Measurements from ENCODE around the gene TPBGL. TPM values are rescaled to one million over a fixed set of nuclear protein-coding genes. Genes with fewer than 3 reads are reported as not detected.

TPBGL gene
- total and polyA plus RNA-seq, 2 donors: 0.05 to 0.23 TPM

- no peak overlapping the region for H3K4me3 ChIP-seq (ENCODE audit: low read length in 2 of 2)
- H3K36me3 ChIP-seq (ENCODE audit: control insufficient read depth in 2 of 2, insufficient read depth in 2 of 2, low read length in 1 of 2): no peaks in the 10 kb centered on the region
- no peaks in the 10 kb centered on the region for H3K4me1 ChIP-seq (ENCODE audit: control insufficient read depth in 2 of 2, insufficient read depth in 2 of 2, low read length in 2 of 2)
- H3K27me3 ChIP-seq (ENCODE audit: control insufficient read depth in 2 of 2, insufficient read depth in 1 of 2, low read length in 1 of 2): peaks cover 2% of the 10 kb centered on the region in 2 donors
- no peak for DNase-seq (ENCODE audit: low read depth in 6 of 9, low spot score in 9 of 9)
- no peak overlapping the region for H3K27ac ChIP-seq (ENCODE audit: low read depth in 1 of 2, low read length in 1 of 2)
- peaks cover 0 to 4% of the 10 kb centered on the region in 2 donors for H3K9me3 ChIP-seq (ENCODE audit: control insufficient read depth in 2 of 2, insufficient read depth in 1 of 2, low read length in 1 of 2)
Measured at GRCh38 chr11:75254326-75254725, 13.8 kb downstream of the TPBGL start.

GRCh38 chr11:75260396-75261170 lies 20.0 kb downstream of the TPBGL start:
- Histone ChIP-seq H3K4me3 (ENCODE audit: low read length in 2 of 2) (no peak overlapping the region), H3K27me3 (ENCODE audit: control insufficient read depth in 2 of 2, insufficient read depth in 1 of 2, low read length in 1 of 2) (peaks cover 2 to 3% of the 10 kb centered on the region in 2 donors), H3K4me1 (ENCODE audit: control insufficient read depth in 2 of 2, insufficient read depth in 2 of 2, low read length in 2 of 2) (peaks cover 0 to 10% of the 10 kb centered on the region in 2 donors), H3K36me3 (ENCODE audit: control insufficient read depth in 2 of 2, insufficient read depth in 2 of 2, low read length in 1 of 2) (no peaks in the 10 kb centered on the region), H3K9me3 (ENCODE audit: control insufficient read depth in 2 of 2, insufficient read depth in 1 of 2, low read length in 1 of 2) (no peaks in the 10 kb centered on the region), H3K27ac (ENCODE audit: low read depth in 1 of 2, low read length in 1 of 2) (peak overlapping the region in 1 of 2 donors; percentile 56)
- 77% methylated on average over 10 of the region's 10 CpGs for WGBS
- no peak for DNase-seq (ENCODE audit: low read depth in 6 of 9, low spot score in 9 of 9)

GRCh38 chr11:75261902-75262361 lies 21.4 kb downstream of the TPBGL start:
- H3K9me3 ChIP-seq (ENCODE audit: control insufficient read depth in 2 of 2, insufficient read depth in 1 of 2, low read length in 1 of 2): no peaks in the 10 kb centered on the region
- no peak overlapping the region for H3K27ac ChIP-seq (ENCODE audit: low read depth in 1 of 2, low read length in 1 of 2)
- no peak overlapping the region for H3K4me3 ChIP-seq (ENCODE audit: low read length in 2 of 2)
- peaks cover 0 to 10% of the 10 kb centered on the region in 2 donors for H3K4me1 ChIP-seq (ENCODE audit: control insufficient read depth in 2 of 2, insufficient read depth in 2 of 2, low read length in 2 of 2)
- DNase-seq (ENCODE audit: low read depth in 6 of 9, low spot score in 9 of 9): no peak
- H3K27me3 ChIP-seq (ENCODE audit: control insufficient read depth in 2 of 2, insufficient read depth in 1 of 2, low read length in 1 of 2): peaks cover 2 to 3% of the 10 kb centered on the region in 2 donors
- H3K36me3 ChIP-seq (ENCODE audit: control insufficient read depth in 2 of 2, insufficient read depth in 2 of 2, low read length in 1 of 2): no peaks in the 10 kb centered on the region
- WGBS: over 99% methylated on average over 6 of the region's 6 CpGs

- H3K36me3 ChIP-seq (ENCODE audit: control insufficient read depth in 2 of 2, insufficient read depth in 2 of 2, low read length in 1 of 2): no peaks in the 10 kb centered on the region
- H3K27ac ChIP-seq (ENCODE audit: low read depth in 1 of 2, low read length in 1 of 2): no peak overlapping the region
- H3K4me1 ChIP-seq (ENCODE audit: control insufficient read depth in 2 of 2, insufficient read depth in 2 of 2, low read length in 2 of 2): peaks cover 0 to 10% of the 10 kb centered on the region in 2 donors
- no peaks in the 10 kb centered on the region for H3K9me3 ChIP-seq (ENCODE audit: control insufficient read depth in 2 of 2, insufficient read depth in 1 of 2, low read length in 1 of 2)
- H3K4me3 ChIP-seq (ENCODE audit: low read length in 2 of 2): no peak overlapping the region
- H3K27me3 ChIP-seq (ENCODE audit: control insufficient read depth in 2 of 2, insufficient read depth in 1 of 2, low read length in 1 of 2): peaks cover 2 to 3% of the 10 kb centered on the region in 2 donors
- 97% methylated on average over 4 of the region's 4 CpGs for WGBS
- no peak for DNase-seq (ENCODE audit: low read depth in 6 of 9, low spot score in 9 of 9)
Measured at GRCh38 chr11:75262436-75262835, 21.9 kb downstream of the TPBGL start.

GRCh38 chr11:75262961-75263852 lies 22.6 kb downstream of the TPBGL start:
- 75% methylated on average over 17 of the region's 17 CpGs for WGBS
- Histone ChIP-seq H3K4me1 (ENCODE audit: control insufficient read depth in 2 of 2, insufficient read depth in 2 of 2, low read length in 2 of 2) (peaks cover 0 to 10% of the 10 kb centered on the region in 2 donors), H3K36me3 (ENCODE audit: control insufficient read depth in 2 of 2, insufficient read depth in 2 of 2, low read length in 1 of 2) (no peaks in the 10 kb centered on the region), H3K27me3 (ENCODE audit: control insufficient read depth in 2 of 2, insufficient read depth in 1 of 2, low read length in 1 of 2) (peaks cover 0 to 3% of the 10 kb centered on the region in 2 donors), H3K27ac (ENCODE audit: low read depth in 1 of 2, low read length in 1 of 2) (no peak overlapping the region), H3K9me3 (ENCODE audit: control insufficient read depth in 2 of 2, insufficient read depth in 1 of 2, low read length in 1 of 2) (no peaks in the 10 kb centered on the region), H3K4me3 (ENCODE audit: low read length in 2 of 2) (no peak overlapping the region)
- DNase-seq (ENCODE audit: low read depth in 6 of 9, low spot score in 9 of 9): no peak

DNA sequence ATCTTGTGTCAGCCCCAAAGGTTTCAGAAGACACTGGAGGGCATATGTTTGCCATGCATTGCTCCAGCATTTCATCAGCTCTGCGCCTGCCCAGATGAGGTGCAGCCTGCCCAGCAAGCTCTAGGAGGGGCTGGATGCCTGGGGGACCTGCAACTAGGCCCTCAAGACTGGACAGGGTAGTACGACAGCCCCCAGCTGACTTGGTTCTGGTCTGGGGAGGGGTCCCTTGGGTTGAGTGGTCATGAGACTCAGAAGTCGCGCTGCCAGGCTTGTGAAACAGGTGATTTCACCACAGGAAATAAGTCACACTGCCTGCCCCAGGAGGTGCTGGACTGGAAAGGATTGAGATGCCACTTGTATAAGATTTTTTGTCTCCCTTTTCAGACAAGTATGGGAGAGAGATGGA lies 23.4 kb downstream of the TPBGL start:
- 78% methylated on average over 4 of the region's 4 CpGs for WGBS
- no peaks in the 10 kb centered on the region for H3K9me3 ChIP-seq (ENCODE audit: control insufficient read depth in 2 of 2, insufficient read depth in 1 of 2, low read length in 1 of 2)
- H3K27ac ChIP-seq (ENCODE audit: low read depth in 1 of 2, low read length in 1 of 2): no peak overlapping the region
- no peak overlapping the region for H3K4me3 ChIP-seq (ENCODE audit: low read length in 2 of 2)
- DNase-seq (ENCODE audit: low read depth in 6 of 9, low spot score in 9 of 9): no peak
- peaks cover 0 to 10% of the 10 kb centered on the region in 2 donors for H3K4me1 ChIP-seq (ENCODE audit: control insufficient read depth in 2 of 2, insufficient read depth in 2 of 2, low read length in 2 of 2)
- H3K36me3 ChIP-seq (ENCODE audit: control insufficient read depth in 2 of 2, insufficient read depth in 2 of 2, low read length in 1 of 2): no peaks in the 10 kb centered on the region
- H3K27me3 ChIP-seq (ENCODE audit: control insufficient read depth in 2 of 2, insufficient read depth in 1 of 2, low read length in 1 of 2): peaks cover 0 to 3% of the 10 kb centered on the region in 2 donors

DNA sequence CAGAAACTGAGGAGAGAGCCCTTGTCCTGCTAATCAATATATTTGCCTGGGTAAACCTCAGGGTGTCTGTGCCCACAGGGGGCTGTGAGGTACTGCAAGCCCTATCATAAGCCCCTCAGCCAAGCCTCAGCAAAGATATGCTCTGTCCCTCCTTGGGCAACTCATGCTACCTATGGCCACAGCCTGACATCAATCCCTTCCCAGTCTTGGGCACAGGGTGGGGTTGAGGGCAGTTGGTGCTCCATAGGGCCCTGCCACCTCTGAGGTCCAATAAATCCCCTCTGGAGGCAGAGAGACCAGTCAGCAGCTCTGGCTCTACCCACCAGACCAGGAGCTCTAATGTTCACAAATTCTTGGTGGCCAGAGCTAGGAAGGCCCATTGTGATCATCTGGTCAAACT lies 23.8 kb downstream of the TPBGL start:
- Histone ChIP-seq H3K4me1 (ENCODE audit: control insufficient read depth in 2 of 2, insufficient read depth in 2 of 2, low read length in 2 of 2) (peaks cover 0 to 10% of the 10 kb centered on the region in 2 donors), H3K9me3 (ENCODE audit: control insufficient read depth in 2 of 2, insufficient read depth in 1 of 2, low read length in 1 of 2) (no peaks in the 10 kb centered on the region), H3K27ac (ENCODE audit: low read depth in 1 of 2, low read length in 1 of 2) (no peak overlapping the region), H3K27me3 (ENCODE audit: control insufficient read depth in 2 of 2, insufficient read depth in 1 of 2, low read length in 1 of 2) (peaks cover 0 to 3% of the 10 kb centered on the region in 2 donors), H3K36me3 (ENCODE audit: control insufficient read depth in 2 of 2, insufficient read depth in 2 of 2, low read length in 1 of 2) (no peaks in the 10 kb centered on the region), H3K4me3 (ENCODE audit: low read length in 2 of 2) (no peak overlapping the region)
- no peak for DNase-seq (ENCODE audit: low read depth in 6 of 9, low spot score in 9 of 9)

DNA sequence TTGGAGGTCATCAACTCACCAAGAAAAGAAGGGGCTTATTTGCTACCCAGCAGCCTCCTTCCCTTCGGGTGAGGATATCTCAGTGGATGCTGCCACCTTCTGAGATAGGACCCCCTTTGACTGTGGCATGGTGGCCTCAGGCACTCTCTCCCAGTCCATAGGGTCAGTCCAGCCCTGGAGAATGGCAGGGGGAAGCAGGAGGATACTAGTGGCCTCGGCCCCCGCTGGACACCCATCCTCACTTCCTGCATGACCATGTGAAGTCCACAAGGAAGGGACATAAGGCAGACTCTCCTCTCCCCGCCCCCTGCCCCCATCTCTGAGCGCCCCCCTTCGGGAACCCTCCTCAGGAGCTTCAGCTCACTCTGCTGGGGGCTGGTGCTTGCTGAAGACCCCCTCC lies 24.4 kb downstream of the TPBGL start:
- no peaks in the 10 kb centered on the region for H3K36me3 ChIP-seq (ENCODE audit: control insufficient read depth in 2 of 2, insufficient read depth in 2 of 2, low read length in 1 of 2)
- 96% methylated on average over 6 of the region's 6 CpGs for WGBS
- no peak for DNase-seq (ENCODE audit: low read depth in 6 of 9, low spot score in 9 of 9)
- H3K27me3 ChIP-seq (ENCODE audit: control insufficient read depth in 2 of 2, insufficient read depth in 1 of 2, low read length in 1 of 2): peaks cover 0 to 3% of the 10 kb centered on the region in 2 donors
- H3K4me1 ChIP-seq (ENCODE audit: control insufficient read depth in 2 of 2, insufficient read depth in 2 of 2, low read length in 2 of 2): peaks cover 0 to 10% of the 10 kb centered on the region in 2 donors
- H3K9me3 ChIP-seq (ENCODE audit: control insufficient read depth in 2 of 2, insufficient read depth in 1 of 2, low read length in 1 of 2): no peaks in the 10 kb centered on the region
- no peak overlapping the region for H3K27ac ChIP-seq (ENCODE audit: low read depth in 1 of 2, low read length in 1 of 2)
- no peak overlapping the region for H3K4me3 ChIP-seq (ENCODE audit: low read length in 2 of 2)
